Activated CD8-positive, alpha-beta memory T cell treated with anti-CD3 and anti-CD28 coated beads for 1 hour (primary cell): ENCODE results near the gene SLC8A2.
"Not testable (repeated sequence)": the region's sequence is repeated elsewhere in the genome, so short reads cannot be mapped to it uniquely, and the experiment has no call there.

Source experiments
- DNase-seq, 2 donors: peaks; one replicate each; pipeline ENCODE4 v3.0.0-alpha.2; 2020; ENCODE audit warnings: low read depth in 1 of 2; ENCODE audit errors: extremely low read depth in 1 of 2

The SLC8A2 gene

GRCh38 chr19:47489072-47489914 lies 17.6 kb upstream of the SLC8A2 start:
- DNase-seq: no peak

- DNase-seq: no peak
Measured at GRCh38 chr19:47487551-47488515, 16.1 kb upstream of the SLC8A2 start.

- no peak for DNase-seq
Measured at GRCh38 chr19:47486900-47487299, 15.2 kb upstream of the SLC8A2 start.

- DNase-seq: not testable (repeated sequence)
Measured at GRCh38 chr19:47486220-47486619, 14.5 kb upstream of the SLC8A2 start.

- DNase-seq: no peak
Measured at GRCh38 chr19:47485210-47485609, 13.5 kb upstream of the SLC8A2 start.

- peak; percentile 65 to 84 for DNase-seq
Measured at GRCh38 chr19:47483800-47484690, 12.4 kb upstream of the SLC8A2 start, which contains the start of gene KPTN. Gene KPTN (minus strand): TSS chr19:47484219. CDS start chr19:47484160, 59 bp downstream.

GRCh38 chr19:47483200-47483599 lies 11.5 kb upstream of the SLC8A2 start:
- no peak for DNase-seq

GRCh38 chr19:47481460-47482052 lies 9.9 kb upstream of the SLC8A2 start:
- no peak for DNase-seq

- DNase-seq: no peak
Measured at GRCh38 chr19:47480658-47481057, 9.0 kb upstream of the SLC8A2 start.

GRCh38 chr19:47479701-47480503 lies 8.2 kb upstream of the SLC8A2 start:
- no peak for DNase-seq

- no peak for DNase-seq
Measured at GRCh38 chr19:47476438-47476972, 4.8 kb upstream of the SLC8A2 start.

- no peak for DNase-seq
Measured at GRCh38 chr19:47475465-47475864, 3.8 kb upstream of the SLC8A2 start.

GRCh38 chr19:47473336-47473735 lies 1.6 kb upstream of the SLC8A2 start:
- DNase-seq: no peak

GRCh38 chr19:47471381-47471732 lies 336 bp downstream of the SLC8A2 start:
- no peak for DNase-seq

GRCh38 chr19:47470447-47471195 lies 1.1 kb downstream of the SLC8A2 start:
- DNase-seq: no peak

GRCh38 chr19:47469719-47470118 lies 2.0 kb downstream of the SLC8A2 start:
- no peak for DNase-seq

GRCh38 chr19:47469363-47469700 lies 2.4 kb downstream of the SLC8A2 start:
- no peak for DNase-seq

- DNase-seq: no peak
Measured at GRCh38 chr19:47467914-47468313, 3.8 kb downstream of the SLC8A2 start.

- no peak for DNase-seq
Measured at GRCh38 chr19:47465957-47466356, 5.7 kb downstream of the SLC8A2 start.
